OCI-LY7 (cell line): Measurements from ENCODE around the gene ALLC. TPM values are rescaled to one million over a fixed set of nuclear protein-coding genes. Genes with fewer than 3 reads are reported as not detected.

Experiments used
- BruUV-seq: library from RNA; stranded (reverse); fragments of 400-500 nt; replicated peaks from 2 replicates; lab custom pipeline; 2021; lab: Mats Ljungman, UMichigan
- CTCF ChIA-PET: fragments of 300-600 bp; sonication (Branson Sonifier 250); formaldehyde crosslinking; loops from one replicate; lab custom pipeline; 2022; ENCODE audit warnings: antibody characterized with exemption; ENCODE audit not compliant: unreplicated experiment; lab: Charles Lee
- POLR2A ChIA-PET: fragments of 300-600 bp; sonication (Branson Sonifier 250); formaldehyde crosslinking; loops from one replicate; lab custom pipeline; 2022; ENCODE audit warnings: antibody characterized with exemption; lab: Charles Lee
- DNase-seq: peaks from one replicate; pipeline ENCODE4 v3.0.0-alpha.2; 2015; ENCODE audit warnings: low spot score
- H2AFZ ChIP-seq: fragments of 200-600 bp; sonication (generic), shearing (Covaris generic); 2 replicates; pipeline ENCODE4 v1.6.1; 2014; ENCODE audit warnings: mild to moderate bottlenecking, antibody characterized with exemption, low read length, moderate library complexity
- H3K27ac ChIP-seq: fragments of 200-600 bp; sonication (generic); 2 replicates; pipeline ENCODE4 v1.5.1; 2014; ENCODE audit warnings: mixed run types, low read depth, mild to moderate bottlenecking, moderate library complexity, low read length, inconsistent platforms; ENCODE audit not compliant: poor library complexity, severe bottlenecking
- H3K36me3 ChIP-seq: fragments of 200-600 bp; sonication (generic); 2 replicates; pipeline ENCODE4 v1.6.1; 2014; ENCODE audit warnings: mild to moderate bottlenecking, antibody characterized with exemption, low read length, moderate library complexity, mixed read lengths; ENCODE audit not compliant: insufficient read depth
- H3K4me1 ChIP-seq: fragments of 200-600 bp; sonication (generic); 2 replicates; pipeline ENCODE4 v1.5.1; 2014; ENCODE audit warnings: mild to moderate bottlenecking, low read length; ENCODE audit not compliant: insufficient read depth, poor library complexity, severe bottlenecking
- H3K4me2 ChIP-seq: fragments of 200-600 bp; sonication (generic); 2 replicates; pipeline ENCODE4 v1.6.1; 2014; ENCODE audit warnings: mild to moderate bottlenecking, low read length
- H3K4me3 ChIP-seq: fragments of 200-600 bp; sonication (generic); 2 replicates; pipeline ENCODE4 v1.5.1; 2014; ENCODE audit warnings: mild to moderate bottlenecking, low read depth, low read length; ENCODE audit not compliant: poor library complexity, severe bottlenecking
- H3K79me2 ChIP-seq: fragments of 200-600 bp; sonication (generic); 2 replicates; pipeline ENCODE4 v1.6.1; 2016; ENCODE audit warnings: low read depth, mild to moderate bottlenecking, low read length, moderate library complexity, mixed read lengths; ENCODE audit not compliant: insufficient read depth
- H3K9me2 ChIP-seq: fragments of 200-600 bp; sonication (generic); 2 replicates; pipeline ENCODE4 v1.6.1; 2016; ENCODE audit warnings: mild to moderate bottlenecking, low read length, mixed read lengths; ENCODE audit not compliant: insufficient read depth
- H3K9me3 ChIP-seq: fragments of 200-600 bp; sonication (generic); 2 replicates; pipeline ENCODE4 v1.6.1; 2014; ENCODE audit warnings: mild to moderate bottlenecking, mixed run types, low read length, mixed read lengths
- H4K20me1 ChIP-seq: fragments of 200-600 bp; sonication (generic); 2 replicates; pipeline ENCODE4 v1.6.1; 2014; ENCODE audit warnings: mild to moderate bottlenecking, antibody characterized with exemption, low read length, moderate library complexity, mixed read lengths; ENCODE audit not compliant: insufficient read depth
- EZH2phosphoT487 ChIP-seq: fragments of 200-600 bp; sonication (generic); IDR thresholded peaks from 2 replicates; pipeline ENCODE4 v1.6.1; 2018; ENCODE audit warnings: low read depth, borderline replicate concordance, mild to moderate bottlenecking, mixed run types, antibody characterized with exemption, low read length, moderate library complexity, mixed read lengths
- intact Hi-C: fragments of 100-400 bp; cut with micrococcal nuclease; formaldehyde crosslinking; loops from one replicate; pipeline ENCODE4 v1.10.0; 2022; ENCODE audit not compliant: unreplicated experiment
- total RNA-seq, 2 experiments: library from RNA; depleted of rRNA in 1 of 2; stranded (reverse); fragments of >200 nt in 1 of 2; shearing (Covaris generic) in 1 of 2; gene quantifications; 2 replicates each; pipeline ENCODE4 v1.2.3, GENCODE V29; 2014 to 2022
- TF ChIP-seq, protein P1 (sequence below): fragments of 200-600 bp; sonication (generic); conservative IDR thresholded peaks from 2 replicates; pipeline ENCODE4 v1.5.1; 2014; ENCODE audit warnings: mild to moderate bottlenecking, antibody characterized with exemption, low read length, moderate library complexity, mixed read lengths

The ALLC gene
- total RNA-seq, 2 experiments from 2014 or later: not detected

DNA sequence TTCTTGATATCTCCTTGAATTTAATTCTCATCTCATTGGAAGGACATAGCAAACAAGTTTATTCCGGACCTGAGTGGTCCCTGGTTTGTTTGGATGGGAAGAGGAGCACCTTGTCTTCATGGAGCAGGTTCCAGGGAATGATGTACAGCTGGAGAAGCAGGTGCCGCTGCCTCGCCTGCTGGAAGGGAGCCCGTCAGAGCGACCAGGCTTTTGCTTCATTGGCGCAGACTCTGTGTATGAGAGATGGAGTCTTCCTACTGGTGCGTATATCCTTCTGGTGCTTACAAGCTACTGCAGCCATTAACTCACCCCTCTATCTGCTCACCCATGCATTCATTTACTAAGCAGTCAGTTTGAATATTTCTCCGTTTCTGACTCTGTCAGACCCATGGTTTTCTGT is 11.6 kb upstream of the ALLC start:
- CTCF ChIA-PET: interaction anchor here (0.6 kb wide), 1 partner anchor 45 kb away, joined by 3 read pairs; no protein-coding TSS in a partner anchor
- H3K9me3 ChIP-seq: no peaks in the 10 kb centered on the region
- no peak overlapping the region for H2AFZ ChIP-seq
- no peaks in the 10 kb centered on the region for H3K9me2 ChIP-seq
- H3K4me1 ChIP-seq: peaks cover 8% of the 10 kb centered on the region
- H3K4me3 ChIP-seq: no peak overlapping the region
- no TSS peak for BruUV-seq
- POLR2A ChIA-PET: no interaction called here
- no peak overlapping the region for H3K4me2 ChIP-seq
- no peaks in the 10 kb centered on the region for H3K79me2 ChIP-seq
- no peaks in the 10 kb centered on the region for H4K20me1 ChIP-seq
- DNase-seq: no peak
- H3K27ac ChIP-seq: no peak overlapping the region
- H3K36me3 ChIP-seq: no peaks in the 10 kb centered on the region
- intact Hi-C loops: no loop called here
- no peak for TF ChIP-seq EZH2phosphoT487
- TF ChIP-seq, protein P1, sequence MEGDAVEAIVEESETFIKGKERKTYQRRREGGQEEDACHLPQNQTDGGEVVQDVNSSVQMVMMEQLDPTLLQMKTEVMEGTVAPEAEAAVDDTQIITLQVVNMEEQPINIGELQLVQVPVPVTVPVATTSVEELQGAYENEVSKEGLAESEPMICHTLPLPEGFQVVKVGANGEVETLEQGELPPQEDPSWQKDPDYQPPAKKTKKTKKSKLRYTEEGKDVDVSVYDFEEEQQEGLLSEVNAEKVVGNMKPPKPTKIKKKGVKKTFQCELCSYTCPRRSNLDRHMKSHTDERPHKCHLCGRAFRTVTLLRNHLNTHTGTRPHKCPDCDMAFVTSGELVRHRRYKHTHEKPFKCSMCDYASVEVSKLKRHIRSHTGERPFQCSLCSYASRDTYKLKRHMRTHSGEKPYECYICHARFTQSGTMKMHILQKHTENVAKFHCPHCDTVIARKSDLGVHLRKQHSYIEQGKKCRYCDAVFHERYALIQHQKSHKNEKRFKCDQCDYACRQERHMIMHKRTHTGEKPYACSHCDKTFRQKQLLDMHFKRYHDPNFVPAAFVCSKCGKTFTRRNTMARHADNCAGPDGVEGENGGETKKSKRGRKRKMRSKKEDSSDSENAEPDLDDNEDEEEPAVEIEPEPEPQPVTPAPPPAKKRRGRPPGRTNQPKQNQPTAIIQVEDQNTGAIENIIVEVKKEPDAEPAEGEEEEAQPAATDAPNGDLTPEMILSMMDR: no peak

DNA sequence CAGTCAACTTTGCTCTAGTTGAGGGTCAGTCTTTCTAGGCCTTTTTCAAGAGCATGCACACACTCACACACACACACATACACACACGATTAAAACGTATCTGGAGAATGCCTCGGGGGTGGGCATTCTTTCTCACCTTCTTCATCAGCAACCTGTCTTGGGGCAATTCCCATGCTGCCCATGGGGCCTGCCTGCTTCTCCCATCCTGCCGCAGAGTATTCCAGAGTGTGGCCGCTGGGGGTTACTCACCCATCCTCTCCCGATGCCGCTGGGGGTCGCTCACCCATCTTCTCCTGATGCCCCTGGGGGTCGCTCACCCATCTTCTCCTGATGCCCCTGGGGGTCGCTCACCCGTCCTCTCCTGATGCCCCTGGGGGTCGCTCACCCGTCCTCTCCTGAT is 10.8 kb upstream of the ALLC start:
- CTCF ChIA-PET: no interaction called here
- POLR2A ChIA-PET: no interaction called here
- H2AFZ ChIP-seq: no peak overlapping the region
- no peaks in the 10 kb centered on the region for H3K9me3 ChIP-seq
- no TSS peak for BruUV-seq
- H3K4me2 ChIP-seq: no peak overlapping the region
- no peak overlapping the region for H3K4me3 ChIP-seq
- no peaks in the 10 kb centered on the region for H3K9me2 ChIP-seq
- H3K79me2 ChIP-seq: no peaks in the 10 kb centered on the region
- H3K27ac ChIP-seq: no peak overlapping the region
- intact Hi-C loops: no loop called here
- no peaks in the 10 kb centered on the region for H3K36me3 ChIP-seq
- no peak for DNase-seq
- peaks cover 16% of the 10 kb centered on the region for H3K4me1 ChIP-seq
- no peaks in the 10 kb centered on the region for H4K20me1 ChIP-seq
- TF ChIP-seq, protein P1: no peak
- TF ChIP-seq EZH2phosphoT487: no peak

DNA sequence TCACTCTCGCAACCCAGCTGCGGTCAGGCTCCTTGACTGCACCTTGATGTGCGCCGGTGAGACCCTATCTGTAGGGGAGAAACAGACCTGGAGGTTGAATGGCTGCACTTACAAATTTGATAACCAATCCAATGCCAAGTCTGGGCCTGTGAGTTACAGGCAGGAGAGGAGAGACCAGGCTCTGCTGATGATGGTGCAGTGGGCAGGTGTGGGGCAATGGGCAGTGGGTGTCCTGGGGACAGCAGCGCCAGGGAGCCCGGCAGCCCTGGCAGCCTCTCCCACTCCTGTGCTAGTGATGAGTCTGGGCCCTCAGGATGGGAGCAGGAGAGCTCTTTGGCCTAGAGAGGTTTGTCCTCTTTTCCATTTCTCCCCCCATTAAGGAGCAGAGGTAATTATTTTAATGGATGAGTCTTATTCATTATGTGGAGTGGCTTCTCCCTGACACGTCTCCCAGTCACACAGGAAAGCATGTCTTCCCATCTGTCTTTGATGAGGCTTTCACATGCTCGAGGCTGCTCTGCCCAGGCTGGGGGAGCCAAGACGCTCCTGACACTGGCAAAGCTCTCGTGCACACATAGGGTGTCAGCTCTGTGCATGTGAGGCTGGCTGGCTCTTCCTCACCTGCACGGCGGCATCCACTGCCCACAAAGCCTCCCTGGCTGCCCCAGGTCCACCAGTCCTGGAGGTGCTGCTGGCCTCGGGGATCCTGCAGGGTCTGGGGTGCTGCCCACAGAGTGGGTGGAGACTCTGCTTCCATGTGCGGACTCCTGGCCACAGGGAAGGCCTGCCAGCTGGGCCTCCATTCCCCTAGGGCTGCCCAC is 10.0 kb upstream of the ALLC start:
- CTCF ChIA-PET: no interaction called here
- no peak for TF ChIP-seq EZH2phosphoT487
- TF ChIP-seq, protein P1: no peak
- no peaks in the 10 kb centered on the region for H3K9me2 ChIP-seq

More for the DNA sequence above, 10.0 kb upstream of the ALLC start:
- Histone ChIP-seq H3K9me3 (no peaks in the 10 kb centered on the region), H3K27ac (no peak overlapping the region), H3K4me1 (peaks cover 23% of the 10 kb centered on the region), H4K20me1 (no peaks in the 10 kb centered on the region), H2AFZ (no peak overlapping the region), H3K36me3 (no peaks in the 10 kb centered on the region), H3K4me3 (no peak overlapping the region), H3K4me2 (no peak overlapping the region), H3K79me2 (no peaks in the 10 kb centered on the region)
- no TSS peak for BruUV-seq
- DNase-seq: no peak
- POLR2A ChIA-PET: no interaction called here
- intact Hi-C loops: no loop called here
